ENCODE measurements around the gene SPATS2L. TPM values are rescaled to one million over a fixed set of nuclear protein-coding genes. Genes with fewer than 3 reads are reported as not detected.

Gene SPATS2L
- total RNA-seq (10 to 100 TPM in 1 of 5 experiments, 1 to 10 TPM in 4; 2.3 to 51.9 (median 3.5) TPM), polyA plus RNA-seq (1 to 10 TPM; 1.1 to 1.2 TPM), total RNA-seq (2.2 reads per million, percentile 10 among the genes with 10 or more reads in this experiment)

- Histone ChIP-seq H3K9me3 (ENCODE audit: control insufficient read depth in 2 of 3, low read length in 3 of 3) (no peaks in the 10 kb centered on the region), H3K4me3 (ENCODE audit: low read length) (peak within 1 kb of the TSS; percentile 63), H3K36me3 (ENCODE audit: control insufficient read depth in 2 of 3, insufficient read depth in 3 of 3, low read length in 3 of 3) (no peaks in the 10 kb centered on the region), H3K4me1 (ENCODE audit: control insufficient read depth in 2 of 2, insufficient read depth in 2 of 2, low read length in 2 of 2) (peaks cover 0 to 4% of the 10 kb centered on the region in 2 donors), H3K27me3 (ENCODE audit: control insufficient read depth in 2 of 2, insufficient read depth in 2 of 2, low read length in 2 of 2) (no peaks in the 10 kb centered on the region), H3K27ac (ENCODE audit: low read depth, low read length) (no peak within 1 kb of the TSS)
- ChIA-PET POLR2A (interaction anchor here (0.9 kb wide), 1 partner anchor 161 kb away, joined by 3 read pairs; no protein-coding TSS in a partner anchor), CTCF (no interaction called here)
- Mint-ChIP-seq H3K36me3 (peaks cover 0 to 13% (median 0%) of the 10 kb centered on the region in 5 donors), H3K27me3 (peaks cover 0 to 58% (median 16%) of the 10 kb centered on the region in 5 donors), H3K4me1 (peaks cover 7 to 32% (median 11%) of the 10 kb centered on the region in 7 donors), H3K4me3 (peak within 1 kb of the TSS; percentile 86 to 96 (median 92)), H3K27ac (peak within 1 kb of the TSS in 7 of 9 donors; percentile 14 to 88 (median 63)), H3K9me3 (peaks cover 0 to 3% (median 0%) of the 10 kb centered on the region in 11 donors)
- DNase-seq (peak in 7 of 9 donors; percentile 12 to 36 (median 22)), ATAC-seq (peak; percentile 58)
- intact Hi-C loops (cut with micrococcal nuclease), result loop anchor here (2.0 to 10.0 kb wide), 8 partner anchors 68 to 398 kb away; no protein-coding TSS in a partner anchor
These were observed at the start of gene SPATS2L for GRCh38 chr2:200306196-200306930. Gene SPATS2L, plus strand, starts transcription at chr2:200306693. Its CDS starts 82,552 bp downstream, at chr2:200389245.

GRCh38 chr2:200257570-200257969 lies 48.9 kb upstream of the SPATS2L start:
- H3K4me1 Mint-ChIP-seq, result no peaks in the 10 kb centered on the region
- H3K27me3 ChIP-seq (ENCODE audit: control insufficient read depth in 2 of 2, insufficient read depth in 2 of 2, low read length in 2 of 2), result no peaks in the 10 kb centered on the region
- peaks cover 3 to 31% (median 7%) of the 10 kb centered on the region in 5 donors for H3K27me3 Mint-ChIP-seq
- H3K27ac ChIP-seq (ENCODE audit: low read depth, low read length), result no peak overlapping the region
- no peaks in the 10 kb centered on the region for H3K36me3 Mint-ChIP-seq
- no peaks in the 10 kb centered on the region for H3K9me3 ChIP-seq (ENCODE audit: control insufficient read depth in 2 of 3, low read length in 3 of 3)
- DNase-seq (no peak), ATAC-seq (no peak)
- ChIA-PET CTCF (no interaction called here), POLR2A (no interaction called here)
- intact Hi-C loops (cut with micrococcal nuclease), result no loop called here
- H3K27ac Mint-ChIP-seq, result no peak overlapping the region
- no peak overlapping the region for H3K4me3 Mint-ChIP-seq
- H3K4me1 ChIP-seq (ENCODE audit: control insufficient read depth in 2 of 2, insufficient read depth in 2 of 2, low read length in 2 of 2), result no peaks in the 10 kb centered on the region
- no peak overlapping the region for H3K4me3 ChIP-seq (ENCODE audit: low read length)
- H3K9me3 Mint-ChIP-seq, result no peaks in the 10 kb centered on the region
- no peaks in the 10 kb centered on the region for H3K36me3 ChIP-seq (ENCODE audit: control insufficient read depth in 2 of 3, insufficient read depth in 3 of 3, low read length in 3 of 3)

DNA sequence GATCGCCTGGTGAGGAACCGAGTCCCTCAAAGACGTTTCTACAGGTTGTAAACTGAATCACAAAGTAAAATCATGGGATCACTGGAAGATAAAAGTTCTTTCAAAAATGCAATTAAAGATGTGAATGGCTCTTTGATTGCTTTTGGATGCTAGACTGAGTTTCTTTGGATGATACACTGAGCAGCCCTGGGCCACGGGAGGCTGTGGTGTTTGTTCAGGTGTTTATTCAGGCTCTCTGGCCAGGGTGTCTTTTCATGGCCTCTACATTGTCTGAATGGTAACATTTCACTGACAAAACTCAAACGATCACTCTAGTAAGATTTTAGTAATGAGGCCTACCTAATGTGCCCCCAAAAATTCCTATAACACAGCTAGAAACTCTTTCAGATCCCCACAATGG lies 48.4 kb upstream of the SPATS2L start:
- H3K36me3 Mint-ChIP-seq, result no peaks in the 10 kb centered on the region
- H3K9me3 Mint-ChIP-seq, result no peaks in the 10 kb centered on the region
- no peak overlapping the region for H3K27ac ChIP-seq (ENCODE audit: low read depth, low read length)
- no peaks in the 10 kb centered on the region for H3K4me1 ChIP-seq (ENCODE audit: control insufficient read depth in 2 of 2, insufficient read depth in 2 of 2, low read length in 2 of 2)
- H3K4me1 Mint-ChIP-seq, result no peaks in the 10 kb centered on the region
- ChIA-PET CTCF (no interaction called here), POLR2A (no interaction called here)
- H3K4me3 ChIP-seq (ENCODE audit: low read length), result no peak overlapping the region
- H3K27me3 ChIP-seq (ENCODE audit: control insufficient read depth in 2 of 2, insufficient read depth in 2 of 2, low read length in 2 of 2), result no peaks in the 10 kb centered on the region
- H3K9me3 ChIP-seq (ENCODE audit: control insufficient read depth in 2 of 3, low read length in 3 of 3), result no peaks in the 10 kb centered on the region
- no peak for DNase-seq
- H3K4me3 Mint-ChIP-seq, result no peak overlapping the region
- intact Hi-C loops (cut with micrococcal nuclease), result no loop called here
- ATAC-seq, result no peak
- H3K36me3 ChIP-seq (ENCODE audit: control insufficient read depth in 2 of 3, insufficient read depth in 3 of 3, low read length in 3 of 3), result no peaks in the 10 kb centered on the region
- H3K27ac Mint-ChIP-seq, result no peak overlapping the region
- peaks cover 0 to 27% (median 5%) of the 10 kb centered on the region in 5 donors for H3K27me3 Mint-ChIP-seq

- ATAC-seq (no peak), DNase-seq (no peak)
- Histone ChIP-seq H3K4me3 (ENCODE audit: low read length) (no peak overlapping the region), H3K4me1 (ENCODE audit: control insufficient read depth in 2 of 2, insufficient read depth in 2 of 2, low read length in 2 of 2) (no peaks in the 10 kb centered on the region), H3K27me3 (ENCODE audit: control insufficient read depth in 2 of 2, insufficient read depth in 2 of 2, low read length in 2 of 2) (no peaks in the 10 kb centered on the region), H3K27ac (ENCODE audit: low read depth, low read length) (no peak overlapping the region), H3K36me3 (ENCODE audit: control insufficient read depth in 2 of 3, insufficient read depth in 3 of 3, low read length in 3 of 3) (no peaks in the 10 kb centered on the region), H3K9me3 (ENCODE audit: control insufficient read depth in 2 of 3, low read length in 3 of 3) (no peaks in the 10 kb centered on the region)
- ChIA-PET CTCF (no interaction called here), POLR2A (no interaction called here)
- Mint-ChIP-seq H3K4me3 (no peak overlapping the region), H3K36me3 (no peaks in the 10 kb centered on the region), H3K9me3 (no peaks in the 10 kb centered on the region), H3K27ac (no peak overlapping the region), H3K4me1 (no peaks in the 10 kb centered on the region), H3K27me3 (peaks cover 0 to 27% (median 5%) of the 10 kb centered on the region in 5 donors)
- intact Hi-C loops (cut with micrococcal nuclease), result no loop called here
These were observed 47.5 kb upstream of the SPATS2L start for GRCh38 chr2:200258881-200259576.

GRCh38 chr2:200259577-200259957 lies 46.9 kb upstream of the SPATS2L start:
- H3K4me3 Mint-ChIP-seq, result no peak overlapping the region
- DNase-seq, result no peak
- POLR2A ChIA-PET, result no interaction called here
- no peaks in the 10 kb centered on the region for H3K4me1 Mint-ChIP-seq
- Histone ChIP-seq H3K9me3 (ENCODE audit: control insufficient read depth in 2 of 3, low read length in 3 of 3) (no peaks in the 10 kb centered on the region), H3K4me1 (ENCODE audit: control insufficient read depth in 2 of 2, insufficient read depth in 2 of 2, low read length in 2 of 2) (no peaks in the 10 kb centered on the region), H3K27me3 (ENCODE audit: control insufficient read depth in 2 of 2, insufficient read depth in 2 of 2, low read length in 2 of 2) (no peaks in the 10 kb centered on the region), H3K36me3 (ENCODE audit: control insufficient read depth in 2 of 3, insufficient read depth in 3 of 3, low read length in 3 of 3) (no peaks in the 10 kb centered on the region), H3K4me3 (ENCODE audit: low read length) (no peak overlapping the region), H3K27ac (ENCODE audit: low read depth, low read length) (no peak overlapping the region)
- H3K27ac Mint-ChIP-seq, result no peak overlapping the region
- intact Hi-C loops (cut with micrococcal nuclease), result no loop called here
- no peak for ATAC-seq
- H3K36me3 Mint-ChIP-seq, result no peaks in the 10 kb centered on the region
- no peaks in the 10 kb centered on the region for H3K9me3 Mint-ChIP-seq
- CTCF ChIA-PET, result no interaction called here
- H3K27me3 Mint-ChIP-seq, result peaks cover 0 to 26% (median 2%) of the 10 kb centered on the region in 5 donors

DNA sequence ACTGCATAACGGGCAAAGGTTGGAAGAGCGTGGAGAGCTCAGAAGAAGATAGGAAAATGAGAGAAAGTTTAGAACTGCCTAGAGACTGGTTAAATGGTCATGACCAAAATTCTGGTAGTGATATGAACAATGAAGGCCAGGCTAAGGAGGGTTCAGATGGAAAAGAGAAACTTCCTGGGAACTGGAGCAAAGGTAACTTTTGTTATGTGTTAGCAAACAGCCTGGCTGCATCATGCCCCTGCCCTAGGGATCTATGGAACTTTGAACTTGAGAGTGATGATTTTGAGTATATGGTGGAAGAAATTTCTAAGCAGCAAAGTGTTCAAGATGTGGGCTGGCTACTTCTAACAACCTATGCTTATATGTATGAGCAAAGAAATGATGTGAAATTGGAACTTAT lies 44.4 kb upstream of the SPATS2L start:
- Mint-ChIP-seq H3K9me3 (no peaks in the 10 kb centered on the region), H3K27me3 (peaks cover 0 to 20% (median 0%) of the 10 kb centered on the region in 5 donors), H3K4me1 (no peaks in the 10 kb centered on the region), H3K27ac (no peak overlapping the region), H3K4me3 (no peak overlapping the region), H3K36me3 (no peaks in the 10 kb centered on the region)
- Histone ChIP-seq H3K27ac (ENCODE audit: low read depth, low read length) (no peak overlapping the region), H3K4me1 (ENCODE audit: control insufficient read depth in 2 of 2, insufficient read depth in 2 of 2, low read length in 2 of 2) (no peaks in the 10 kb centered on the region), H3K9me3 (ENCODE audit: control insufficient read depth in 2 of 3, low read length in 3 of 3) (no peaks in the 10 kb centered on the region), H3K27me3 (ENCODE audit: control insufficient read depth in 2 of 2, insufficient read depth in 2 of 2, low read length in 2 of 2) (no peaks in the 10 kb centered on the region), H3K36me3 (ENCODE audit: control insufficient read depth in 2 of 3, insufficient read depth in 3 of 3, low read length in 3 of 3) (no peaks in the 10 kb centered on the region), H3K4me3 (ENCODE audit: low read length) (no peak overlapping the region)
- POLR2A ChIA-PET, result no interaction called here
- no peak for DNase-seq
- intact Hi-C loops (cut with micrococcal nuclease), result no loop called here
- CTCF ChIA-PET, result no interaction called here
- ATAC-seq, result no peak

Measured in naive thymus-derived CD4-positive, alpha-beta T cell (primary cell).